NCI-H2227 treated with DMSO at 0.1 percent for 48 hours (cell line): Measurements from ENCODE around the gene ELP1.
"Not testable (repeated sequence)": the region's sequence is repeated elsewhere in the genome, so short reads cannot be mapped to it uniquely, and the experiment has no call there.

Source experiments
- DNase-seq: peaks from one replicate; lab custom pipeline; 2025; lab: John Stamatoyannopoulos, UW

The ELP1 gene

DNA sequence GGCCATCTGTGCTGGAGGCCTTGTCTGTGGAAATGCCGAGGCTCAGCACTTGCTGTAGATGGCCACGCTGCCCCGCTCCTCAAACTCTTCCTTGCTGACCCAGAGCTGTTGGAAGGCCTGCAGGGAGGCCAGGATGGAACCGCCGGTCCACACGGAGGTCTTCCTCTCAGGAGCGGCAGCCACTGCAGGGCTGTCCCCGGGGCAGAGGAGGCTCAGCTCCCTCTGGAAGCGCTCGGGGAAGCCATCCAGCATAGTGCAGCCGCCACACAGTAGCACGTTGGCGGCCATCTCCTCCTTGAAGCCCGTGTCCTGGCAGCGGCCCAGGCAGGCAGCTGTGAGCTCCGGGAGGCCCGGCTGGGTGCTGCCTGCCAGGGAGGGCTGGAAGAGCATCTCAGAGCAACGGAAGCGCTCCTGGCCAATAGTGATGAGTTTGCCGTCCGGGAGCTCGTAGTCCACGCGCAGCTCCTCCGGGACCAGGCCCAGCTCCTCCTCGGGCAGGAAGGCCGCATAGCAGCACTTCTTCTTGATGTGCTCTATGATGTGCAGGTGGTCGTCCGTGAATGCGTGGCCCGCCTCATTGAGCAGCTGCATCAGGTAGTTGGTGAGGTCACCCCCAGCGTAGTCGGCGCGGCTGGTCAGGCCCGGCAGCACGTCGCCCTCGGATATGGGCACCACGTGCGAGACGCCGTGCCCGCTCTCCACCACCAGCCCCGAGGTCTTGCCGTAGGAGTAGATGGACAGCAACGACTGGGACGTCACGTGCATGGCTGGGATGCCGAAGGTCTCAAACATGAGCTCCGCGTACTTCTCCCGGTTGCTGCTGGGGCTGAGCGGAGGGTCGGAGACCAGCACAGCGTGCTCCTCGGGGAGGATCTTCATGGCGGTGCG lies 79.0 kb downstream of the ELP1 start:
- no peak for DNase-seq

DNA sequence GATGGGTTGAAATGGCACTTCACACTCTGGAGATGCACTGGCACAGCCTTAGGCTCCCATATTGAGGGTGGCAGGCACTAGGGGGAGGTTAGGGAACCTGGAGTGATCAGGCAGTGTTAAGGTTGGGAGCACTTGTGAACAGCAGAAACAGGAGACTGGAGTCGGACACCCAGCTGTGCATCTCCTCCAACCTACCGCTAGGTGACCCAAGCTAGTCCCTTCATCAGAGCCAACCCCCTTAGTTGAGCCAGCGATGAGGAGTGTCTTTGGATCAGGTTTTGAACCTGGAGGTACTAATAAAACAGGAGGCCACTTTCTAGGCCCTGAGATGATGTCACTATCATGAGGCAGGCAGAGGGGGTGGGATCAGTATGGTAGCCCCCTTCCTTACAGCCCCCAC lies 79.8 kb downstream of the ELP1 start:
- DNase-seq, result no peak

GRCh38 chr9:108852079-108852478 lies 81.8 kb downstream of the ELP1 start:
- no peak for DNase-seq

DNA sequence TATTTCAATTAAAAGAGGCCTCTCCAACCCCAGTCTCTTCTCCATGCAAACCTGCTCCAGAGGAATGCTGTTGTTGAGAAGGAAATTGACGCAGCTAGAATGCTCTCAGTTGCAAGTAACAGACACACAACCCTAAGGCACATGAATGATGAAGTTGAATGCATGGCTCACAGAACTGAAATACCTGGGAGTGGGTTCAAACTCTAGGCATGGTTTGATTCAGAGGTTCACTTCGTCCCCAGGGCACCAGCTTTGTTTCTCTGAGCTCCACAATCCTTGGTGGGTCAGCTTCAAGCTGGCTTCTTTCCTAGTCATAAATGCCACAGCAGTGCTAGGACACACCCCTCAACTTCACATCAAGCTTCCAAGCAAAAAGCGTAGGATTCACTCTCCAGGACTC lies 82.8 kb downstream of the ELP1 start:
- DNase-seq, result no peak

DNA sequence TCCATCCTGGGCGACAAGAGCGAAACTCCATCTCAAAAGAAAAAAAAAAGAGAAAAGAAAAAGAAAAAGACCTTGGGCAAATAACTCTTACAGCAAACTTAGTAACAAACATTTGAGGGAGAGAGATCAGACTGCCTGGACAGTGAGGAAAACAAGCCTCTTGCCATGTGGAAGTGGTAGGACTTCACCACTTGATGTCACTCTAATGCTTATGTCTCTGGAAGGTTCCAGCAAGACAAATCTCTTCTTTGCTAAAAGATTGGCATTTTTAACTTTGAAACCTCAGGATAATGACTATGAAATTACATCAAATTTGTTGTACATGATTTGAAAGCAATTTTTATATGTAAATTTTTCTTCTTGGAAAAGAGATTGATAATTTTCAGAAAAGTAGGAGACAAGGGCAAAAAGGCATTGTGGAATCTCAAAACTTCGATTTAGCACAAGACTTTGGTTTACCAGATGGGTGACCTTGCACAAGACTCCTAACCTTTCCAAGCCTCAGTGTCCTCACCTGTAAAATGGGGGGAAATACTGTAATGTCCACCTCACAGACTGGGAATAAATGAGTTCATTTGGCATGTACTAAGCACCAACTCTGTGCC lies 83.5 kb downstream of the ELP1 start:
- no peak for DNase-seq

DNA sequence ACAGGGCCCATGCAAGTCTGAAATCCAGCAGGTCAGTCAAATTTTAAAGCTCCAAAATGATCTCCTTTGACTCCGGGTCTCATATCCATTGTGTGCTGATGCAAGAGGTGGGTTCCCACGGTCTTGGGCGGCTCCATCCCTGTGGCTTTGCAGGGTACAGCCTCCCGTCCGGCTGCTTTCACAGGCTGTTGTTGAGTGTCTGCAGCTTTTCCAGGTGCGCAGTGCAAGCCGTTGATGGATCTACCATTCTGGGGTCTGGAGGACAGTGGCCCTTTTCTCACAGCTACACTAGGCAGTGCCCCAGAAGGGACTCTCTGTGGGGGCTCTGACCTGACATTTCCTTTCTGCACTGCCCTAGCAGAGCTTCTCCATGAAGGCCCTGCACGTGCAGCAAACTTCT lies 85.6 kb downstream of the ELP1 start:
- DNase-seq, result not testable (repeated sequence)

DNA sequence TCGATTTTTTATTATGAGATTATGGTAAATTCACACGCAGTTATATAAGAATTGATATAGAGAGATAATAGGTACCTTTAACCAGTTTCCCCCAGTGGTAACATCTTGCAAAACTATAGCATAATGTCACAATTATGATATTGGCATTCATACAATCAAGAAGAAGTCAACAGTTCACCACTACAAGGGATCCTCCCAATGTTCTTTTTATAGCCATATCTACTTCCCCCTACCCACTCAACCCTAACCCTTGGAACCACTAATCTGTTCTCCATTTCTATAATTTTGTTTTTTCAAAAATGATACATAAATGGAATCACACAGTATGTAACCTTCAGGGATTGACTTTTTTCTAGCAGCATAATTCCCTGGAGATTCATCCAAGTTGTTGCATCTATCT lies 88.0 kb downstream of the ELP1 start:
- DNase-seq, result no peak

GRCh38 chr9:108845507-108845906 lies 88.4 kb downstream of the ELP1 start:
- no peak for DNase-seq

DNA sequence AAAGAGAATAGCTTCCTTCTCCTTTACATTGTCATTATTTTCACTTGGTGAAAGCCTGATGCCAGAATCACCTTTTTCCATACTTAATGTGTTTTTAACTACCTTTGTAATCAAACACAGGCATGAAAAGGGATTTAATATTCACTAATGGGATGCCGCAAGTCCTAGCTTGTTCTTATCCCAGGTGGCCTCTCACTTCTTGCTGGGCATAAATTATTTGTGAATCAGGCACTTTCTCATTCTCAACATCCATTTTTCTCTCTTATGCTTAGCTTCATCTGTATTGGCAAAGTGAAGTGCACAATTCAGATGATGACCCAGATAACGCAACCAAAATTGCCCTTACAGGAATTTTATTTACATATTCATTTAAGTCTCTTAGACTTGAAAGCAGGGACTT lies 89.1 kb downstream of the ELP1 start:
- DNase-seq, result no peak

GRCh38 chr9:108844391-108844790 lies 89.5 kb downstream of the ELP1 start:
- no peak for DNase-seq

DNA sequence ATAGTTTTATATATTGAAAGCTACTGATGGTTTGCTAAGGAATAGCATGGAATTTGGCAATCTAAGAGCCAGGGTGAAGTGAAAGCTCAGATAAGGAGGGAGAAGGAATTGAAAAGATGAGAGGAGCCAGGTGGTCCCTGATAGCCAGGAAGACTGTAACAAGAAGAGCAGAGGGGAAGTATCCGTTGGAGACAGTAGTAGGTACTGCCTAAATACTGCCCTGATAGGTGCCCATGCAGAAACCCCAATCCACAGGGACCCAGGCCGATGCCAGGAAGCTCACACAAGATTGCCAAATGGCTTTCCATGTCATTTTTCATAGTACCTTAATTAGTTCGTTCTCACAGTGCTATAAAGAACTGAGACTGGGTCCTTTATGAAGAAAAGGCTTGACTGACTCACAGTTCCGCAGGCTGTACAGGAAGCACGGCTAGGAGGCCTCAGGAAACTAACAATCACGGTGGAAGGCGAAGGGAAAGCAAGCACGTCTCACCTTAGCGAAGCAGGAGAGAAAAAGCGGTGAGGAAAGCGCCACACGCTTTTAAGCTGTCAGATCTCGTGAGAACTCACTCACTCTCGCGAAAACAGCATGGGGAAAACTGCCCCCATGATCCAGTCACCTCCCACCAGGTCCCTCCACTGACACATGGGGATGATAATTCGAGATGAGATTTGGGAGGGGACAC lies 91.2 kb downstream of the ELP1 start:
- no peak for DNase-seq

DNA sequence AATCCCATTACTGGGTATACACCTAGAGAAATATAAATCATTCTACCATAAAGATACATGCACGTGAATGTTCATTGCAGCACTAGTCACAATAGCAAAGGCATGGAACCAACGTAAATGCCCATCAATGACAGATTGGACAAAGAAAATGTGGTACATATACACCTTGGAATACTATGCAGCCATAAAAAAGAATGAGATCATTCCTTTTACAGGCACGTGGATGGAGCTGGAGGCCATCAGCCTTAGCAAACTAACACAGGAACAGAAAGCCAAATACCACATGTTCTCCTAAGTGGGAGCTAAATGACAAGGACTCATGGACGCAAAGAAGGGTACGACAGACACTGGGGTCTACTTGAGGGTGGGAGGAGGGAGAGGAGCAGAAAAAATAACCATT lies 94.4 kb downstream of the ELP1 start:
- DNase-seq, result not testable (repeated sequence)

DNA sequence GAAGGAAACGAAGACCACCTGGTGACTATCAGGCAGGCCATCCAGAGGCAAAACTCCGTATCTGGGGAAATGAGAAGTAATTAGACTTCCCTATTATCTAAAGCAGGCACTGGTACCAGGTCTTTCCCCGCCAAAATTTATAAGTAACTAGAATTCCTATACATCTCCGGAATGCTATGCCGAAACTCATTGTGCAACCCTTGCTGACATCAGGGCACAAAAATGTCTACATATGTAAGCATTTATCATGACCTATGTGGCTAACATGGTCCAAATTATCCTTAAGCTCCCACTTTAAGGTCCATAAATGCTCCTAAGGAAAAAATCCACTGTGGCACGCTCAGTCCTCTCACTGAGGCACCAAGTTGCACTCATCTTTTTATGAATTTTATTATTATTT lies 95.9 kb downstream of the ELP1 start:
- no peak for DNase-seq

DNA sequence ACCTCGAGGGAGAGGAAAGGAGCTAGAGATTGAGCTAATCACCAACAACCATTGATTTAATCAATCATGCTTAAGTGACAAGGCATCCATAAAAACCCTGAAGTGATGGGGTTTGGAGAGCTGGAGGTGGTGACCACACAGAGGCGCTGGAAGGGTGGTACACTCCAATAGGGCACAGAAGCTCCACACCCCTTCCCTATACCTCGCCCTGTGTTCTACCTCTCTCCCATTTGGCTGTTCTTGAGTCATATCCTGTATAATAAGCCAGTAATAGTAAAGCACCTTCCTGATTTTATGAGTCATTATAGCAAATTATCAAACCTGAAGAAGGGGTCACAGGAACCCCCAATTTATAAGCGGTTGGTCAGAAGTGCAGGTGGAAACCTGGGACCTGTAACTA lies 96.4 kb downstream of the ELP1 start:
- DNase-seq, result no peak

GRCh38 chr9:108836781-108837180 lies 97.1 kb downstream of the ELP1 start:
- DNase-seq, result no peak

DNA sequence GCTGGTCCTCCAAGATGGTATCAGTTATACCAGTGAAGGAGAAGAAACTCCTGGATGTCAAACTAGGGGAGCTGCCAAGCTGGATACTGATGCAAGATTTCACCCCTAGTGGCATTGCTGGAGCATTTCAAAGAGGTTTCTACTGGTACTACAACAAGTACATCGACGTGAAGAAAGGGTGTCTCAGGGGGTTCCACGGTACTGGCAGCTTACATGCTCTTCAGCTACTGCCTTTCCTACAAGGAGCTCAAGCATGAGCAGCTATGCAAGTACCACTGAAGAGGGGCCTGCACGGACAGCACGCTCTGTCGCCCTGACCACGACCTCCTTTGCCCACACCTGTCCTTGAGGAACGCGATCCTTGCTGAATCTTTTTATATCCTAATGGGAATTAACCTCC lies 97.6 kb downstream of the ELP1 start:
- no peak for DNase-seq

DNA sequence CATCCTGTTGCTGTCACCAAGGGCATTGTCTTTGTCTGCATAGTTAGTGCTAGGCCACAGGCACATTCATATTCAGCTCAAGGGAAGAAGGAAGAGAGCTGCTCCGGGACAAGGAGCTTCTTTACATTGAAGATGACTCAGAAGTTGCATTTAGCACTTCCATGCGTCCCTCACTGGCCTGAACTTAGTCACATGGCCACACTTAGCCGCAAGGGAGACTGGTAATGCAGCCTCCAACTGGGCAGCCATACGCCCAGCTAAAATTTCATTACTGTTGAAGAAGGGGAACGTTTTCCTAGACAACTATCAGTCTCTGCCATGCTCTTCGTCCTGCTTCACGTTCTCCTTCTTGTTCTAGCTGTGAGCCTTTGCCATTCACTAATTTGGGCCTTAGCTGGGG lies 98.1 kb downstream of the ELP1 start:
- DNase-seq, result no peak

DNA sequence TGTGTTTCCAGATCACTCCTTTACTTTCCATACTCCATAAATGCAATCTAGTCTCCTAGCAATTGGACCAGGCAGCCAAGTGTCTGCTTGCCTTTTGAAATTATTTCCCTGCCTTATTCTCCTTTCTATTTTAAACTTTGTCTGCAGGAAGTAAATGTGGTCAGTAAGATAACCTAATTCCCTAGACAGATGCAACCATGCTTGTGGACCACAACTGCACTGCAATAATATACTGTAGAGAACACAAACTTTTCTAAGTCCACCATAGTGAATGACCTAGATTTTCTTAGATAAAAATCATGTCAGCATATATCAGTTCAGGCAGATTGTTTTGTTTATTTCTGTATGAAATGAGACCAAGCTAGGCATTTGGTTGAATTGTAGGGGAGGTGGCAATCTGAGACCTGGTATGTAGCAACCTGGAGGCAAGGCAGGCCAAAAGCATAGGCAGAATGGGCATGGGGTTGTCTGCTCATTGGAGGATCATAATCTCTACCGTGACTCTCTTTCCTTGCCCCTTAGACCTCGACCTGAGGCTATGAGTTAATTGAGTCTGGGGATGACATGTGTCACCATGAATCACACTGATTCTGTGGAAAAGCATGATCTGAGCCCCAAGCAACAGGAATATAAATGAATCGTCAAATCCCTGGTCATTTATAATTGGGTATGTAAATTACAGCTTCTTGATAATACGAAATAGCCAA lies 98.8 kb downstream of the ELP1 start:
- DNase-seq, result no peak

DNA sequence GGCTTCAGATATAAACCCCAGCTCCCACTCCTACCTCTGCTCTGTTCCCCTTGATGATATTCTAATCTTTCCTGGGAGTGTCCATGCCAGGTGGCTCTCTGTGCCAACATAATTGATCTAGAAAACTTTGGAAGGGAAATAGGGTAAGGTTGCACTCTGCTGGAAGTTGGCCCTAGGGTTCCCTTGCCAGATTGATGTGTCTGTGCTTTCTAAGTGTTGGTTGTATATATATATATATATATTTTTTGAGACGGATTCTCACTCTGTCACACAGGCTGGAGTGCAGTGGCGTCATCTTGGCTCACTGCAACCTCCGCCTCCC lies 101.8 kb downstream of the ELP1 start:
- DNase-seq, result no peak

DNA sequence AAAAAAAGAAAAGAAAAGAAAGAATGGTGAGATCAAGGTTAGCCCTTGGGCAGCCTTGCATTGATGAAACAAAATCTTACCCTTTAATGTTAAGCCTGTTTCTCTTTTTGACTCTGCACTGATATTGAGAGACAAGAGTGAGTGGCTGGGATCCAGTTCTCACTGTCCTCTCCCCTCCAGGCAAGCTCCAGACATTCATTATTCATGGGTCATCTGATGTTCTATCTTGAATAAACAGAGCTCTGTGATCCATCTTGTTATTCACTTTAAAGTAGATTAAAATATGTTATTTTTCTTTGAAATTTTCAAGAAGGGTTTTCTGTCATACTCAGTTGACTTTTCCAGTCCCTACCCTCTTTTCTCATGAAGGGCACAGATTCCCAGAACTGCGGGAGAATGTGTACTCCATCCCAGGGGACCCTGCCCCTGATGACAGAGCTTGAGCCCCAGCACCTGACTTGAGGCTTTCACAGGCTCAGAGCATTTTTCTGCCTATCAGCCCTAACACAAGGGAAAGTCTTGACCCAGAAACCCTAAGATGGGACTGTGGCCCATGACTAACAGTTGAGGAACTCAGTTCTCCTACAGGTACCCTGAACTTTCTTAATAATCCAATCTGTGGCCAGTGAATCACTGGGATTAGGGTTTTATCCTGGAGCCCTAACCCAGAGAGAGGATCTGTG lies 102.3 kb downstream of the ELP1 start:
- no peak for DNase-seq

- no peak for DNase-seq
These were observed 103.7 kb downstream of the ELP1 start for GRCh38 chr9:108830272-108830671.

- no peak for DNase-seq
These were observed 110.1 kb downstream of the ELP1 start for GRCh38 chr9:108823829-108824228.
